ENCODE data around the gene ADRA2C.

DNA sequence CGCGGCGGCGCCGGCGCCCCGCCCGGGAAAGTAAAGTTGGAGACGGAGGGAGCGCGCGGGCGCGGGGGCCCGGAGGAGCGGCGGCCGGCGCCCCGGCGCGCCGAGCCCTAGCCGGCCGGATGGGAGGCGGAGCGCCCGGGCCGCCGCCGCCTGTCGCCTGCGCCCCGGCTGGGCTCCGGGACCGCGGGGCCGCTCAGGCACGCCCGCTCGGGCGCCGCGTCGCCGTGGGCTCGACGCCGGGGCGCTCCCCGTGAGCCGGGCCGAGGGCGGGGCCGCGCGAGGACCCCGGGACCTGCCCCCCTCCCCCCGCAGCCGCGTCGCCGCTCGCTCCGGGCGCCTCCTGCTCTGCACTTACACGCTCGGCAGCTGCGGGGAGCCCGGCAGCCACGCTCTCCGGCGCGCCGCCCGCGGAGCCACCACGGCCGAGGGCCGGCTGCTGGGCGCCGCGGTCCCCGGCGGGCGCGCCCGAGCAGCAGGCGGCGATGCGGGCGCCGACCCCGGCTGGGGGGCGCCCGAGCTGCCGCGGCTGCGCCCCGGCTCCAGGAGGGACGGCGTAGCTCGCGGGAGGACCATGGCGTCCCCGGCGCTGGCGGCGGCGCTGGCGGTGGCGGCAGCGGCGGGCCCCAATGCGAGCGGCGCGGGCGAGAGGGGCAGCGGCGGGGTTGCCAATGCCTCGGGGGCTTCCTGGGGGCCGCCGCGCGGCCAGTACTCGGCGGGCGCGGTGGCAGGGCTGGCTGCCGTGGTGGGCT, at the start of gene ADRA2C:
- no peak for TF ChIP-seq POLR2AphosphoS5 (IDR thresholded peaks at IDR 0.05; ENCODE audit: low read depth, low read length)
- no peak for TF ChIP-seq TAF1 (IDR thresholded peaks at IDR 0.05; ENCODE audit: low read depth, low read length)
- no peak for TF ChIP-seq POLR2A (IDR thresholded peaks at IDR 0.05; ENCODE audit: low read depth, low read length)
